ENCODE measurements around the gene OBSL1. TPM values are rescaled to one million over a fixed set of nuclear protein-coding genes. Genes with fewer than 3 reads are reported as not detected.

The OBSL1 gene
- total RNA-seq, 1 donor from 2014 or later, result 208 TPM

- peaks cover 56% of the 10 kb centered on the region for H3K4me1 ChIP-seq
- no peak for DNase-seq
- no peak for TF ChIP-seq CTCF (IDR thresholded peaks at IDR 0.05; ENCODE audit: borderline replicate concordance)
- peaks cover 32% of the 10 kb centered on the region for H3K36me3 ChIP-seq
- H3K9me3 ChIP-seq (replicated peaks), result no peaks in the 10 kb centered on the region
- peaks cover 55% of the 10 kb centered on the region for H3K27me3 ChIP-seq (ENCODE audit: low read depth)
- H3K4me3 ChIP-seq, result no peak overlapping the region
- intact Hi-C loops (cut with micrococcal nuclease), result no loop called here
- peak overlapping the region; percentile 93 for H3K27ac ChIP-seq (replicated peaks)
Observed at GRCh38 chr2:219540784-219541504, 30.4 kb downstream of the OBSL1 start.

DNA sequence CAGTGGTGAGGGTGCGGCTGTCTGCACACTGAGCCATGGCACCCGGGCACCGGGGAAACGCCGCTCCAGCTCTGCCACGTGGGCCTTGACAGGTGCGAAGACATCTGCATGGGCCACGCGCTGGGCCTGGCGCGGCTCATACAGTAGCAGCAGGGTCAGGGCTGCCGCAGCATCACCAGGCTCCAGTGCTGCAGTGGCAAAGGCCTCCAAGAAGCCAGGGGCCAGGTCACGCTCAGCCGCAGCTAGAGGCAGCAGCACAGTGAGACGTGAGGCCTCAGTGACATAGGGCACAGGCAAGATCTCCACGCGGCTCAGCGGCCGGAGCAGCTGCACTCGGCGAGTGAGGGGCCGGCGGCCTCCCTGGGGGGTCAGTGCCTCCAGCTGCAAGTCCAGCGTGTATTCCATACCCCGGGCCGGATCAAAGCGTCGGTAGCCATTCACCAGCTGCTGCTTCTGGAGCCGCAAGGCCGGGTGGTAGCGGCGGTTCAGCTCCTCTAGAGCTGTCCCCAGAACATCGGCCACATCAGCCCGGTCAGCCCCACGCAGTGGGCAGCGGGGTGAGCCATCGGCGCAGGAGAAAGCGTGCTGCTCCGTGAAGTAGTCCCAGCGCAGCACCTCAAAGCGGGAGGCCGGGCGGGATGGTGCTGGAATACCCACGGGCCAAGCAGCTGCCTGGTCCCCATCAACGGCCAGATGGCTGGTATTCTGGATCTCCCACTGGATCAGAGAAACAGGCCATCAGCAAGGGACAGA, 31.2 kb downstream of the OBSL1 start:
- intact Hi-C loops (cut with micrococcal nuclease), result no loop called here
- DNase-seq, result no peak
- peaks cover 32% of the 10 kb centered on the region for H3K36me3 ChIP-seq
- H3K27me3 ChIP-seq (ENCODE audit: low read depth), result peaks cover 55% of the 10 kb centered on the region
- no peak for TF ChIP-seq CTCF (IDR thresholded peaks at IDR 0.05; ENCODE audit: borderline replicate concordance)
- H3K4me1 ChIP-seq, result peaks cover 56% of the 10 kb centered on the region
- H3K4me3 ChIP-seq, result no peak overlapping the region
- H3K27ac ChIP-seq (replicated peaks), result no peak overlapping the region
- H3K9me3 ChIP-seq (replicated peaks), result no peaks in the 10 kb centered on the region

DNA sequence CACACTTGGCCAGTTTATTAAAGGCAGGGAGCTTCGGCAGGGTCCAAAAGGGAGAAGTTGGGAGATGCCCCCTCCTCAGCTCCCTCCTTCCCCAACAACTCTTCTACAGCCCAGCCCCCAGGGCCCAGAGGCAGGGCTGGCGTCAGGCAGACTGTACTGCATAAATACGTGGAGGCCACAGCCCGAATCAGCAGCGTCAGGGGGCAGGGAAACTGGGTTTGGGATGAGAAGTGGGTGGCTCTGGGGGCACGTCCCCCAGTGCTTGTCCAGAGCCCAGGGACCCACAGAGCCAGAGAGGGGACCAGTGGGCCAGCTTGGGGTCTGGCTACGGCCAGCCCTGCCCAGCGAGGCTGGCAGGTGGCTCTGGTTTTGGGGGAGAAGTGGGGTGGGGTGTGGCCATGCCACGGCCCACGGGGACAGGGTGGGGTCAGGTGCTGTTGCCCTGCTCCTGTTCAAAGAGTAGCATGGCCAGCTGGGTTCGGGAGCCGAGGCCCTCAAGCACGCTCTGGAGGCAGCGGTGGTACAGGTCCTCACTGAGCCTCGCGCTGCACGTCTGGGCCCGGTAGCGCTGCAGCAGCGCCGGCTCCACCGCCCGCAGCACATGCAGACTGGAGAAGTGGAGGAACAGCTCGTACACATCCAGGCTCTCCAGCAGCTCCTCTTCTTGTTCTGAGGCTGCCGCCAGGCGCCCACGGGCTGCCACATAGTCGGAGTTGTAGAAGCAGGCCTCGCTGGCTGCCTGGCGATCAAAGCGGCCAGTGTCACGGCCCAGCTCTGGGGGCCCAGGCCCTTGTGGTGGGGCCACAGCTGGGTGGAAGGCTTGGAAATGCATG, 32.2 kb downstream of the OBSL1 start:
- no peaks in the 10 kb centered on the region for H3K9me3 ChIP-seq (replicated peaks)
- intact Hi-C loops (cut with micrococcal nuclease), result no loop called here
- no peak for TF ChIP-seq CTCF (IDR thresholded peaks at IDR 0.05; ENCODE audit: borderline replicate concordance)
- peaks cover 32% of the 10 kb centered on the region for H3K36me3 ChIP-seq
- H3K27ac ChIP-seq (replicated peaks), result peak overlapping the region; percentile 33
- no peak overlapping the region for H3K4me3 ChIP-seq
- H3K27me3 ChIP-seq (ENCODE audit: low read depth), result peaks cover 55% of the 10 kb centered on the region
- peaks cover 49% of the 10 kb centered on the region for H3K4me1 ChIP-seq
- DNase-seq, result no peak

DNA sequence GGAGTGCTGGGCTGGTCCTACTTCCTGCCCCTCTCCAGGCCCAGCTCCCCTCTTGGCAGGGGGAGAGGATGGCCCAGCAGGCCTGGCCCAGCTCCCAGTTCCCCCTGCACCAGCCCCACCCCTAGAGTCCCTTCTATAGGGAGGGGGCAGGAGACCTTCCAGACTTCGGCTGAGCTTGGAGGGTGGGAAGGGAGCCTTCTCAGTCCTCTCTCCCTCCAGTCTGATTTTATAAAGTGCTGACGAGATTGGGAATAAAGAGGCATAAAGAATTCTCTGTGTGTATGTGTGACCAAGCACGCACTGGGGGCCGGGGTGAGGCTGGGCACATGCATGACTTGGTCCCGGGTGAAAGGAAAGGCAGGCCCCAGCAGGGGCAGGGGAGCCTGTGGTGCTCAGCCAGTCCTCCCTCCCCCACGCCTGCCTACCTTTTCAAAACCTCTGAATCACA, 32.8 kb downstream of the OBSL1 start:
- H3K36me3 ChIP-seq, result peaks cover 32% of the 10 kb centered on the region
- intact Hi-C loops (cut with micrococcal nuclease), result no loop called here
- no peak for TF ChIP-seq CTCF (IDR thresholded peaks at IDR 0.05; ENCODE audit: borderline replicate concordance)
- peaks cover 55% of the 10 kb centered on the region for H3K27me3 ChIP-seq (ENCODE audit: low read depth)
- no peak for DNase-seq
- peak overlapping the region; percentile 33 for H3K27ac ChIP-seq (replicated peaks)
- H3K4me1 ChIP-seq, result peaks cover 43% of the 10 kb centered on the region
- no peaks in the 10 kb centered on the region for H3K9me3 ChIP-seq (replicated peaks)
- H3K4me3 ChIP-seq, result no peak overlapping the region
